A549 (cell line): ENCODE measurements around the gene SLFN11. TPM values are rescaled to one million over a fixed set of nuclear protein-coding genes. Genes with fewer than 3 reads are reported as not detected.

Experiments used
- ATAC-seq, 2 experiments: fragments of 200-7000 bp in 1 of 2; fragments of >200 bp in 1 of 2; cut with Nextera tagmentation in 1 of 2; cut with Tn5 transposase in 1 of 2; 3 replicates each; pipeline versions ENCODE4 v1.8.0 to v1.9.1; 2018 to 2020; ENCODE audit warnings: mild to moderate bottlenecking in 1 of 2, moderate library complexity in 1 of 2
- CTCF ChIA-PET: fragments of 300-600 bp; sonication (Branson Sonifier 250); formaldehyde crosslinking; extraction: SDS; loops from one replicate; lab custom pipeline; 2021; ENCODE audit warnings: antibody characterized with exemption, inconsistent platforms; lab: Yijun Ruan, JAX
- POLR2A ChIA-PET: fragments of 350-600 bp; formaldehyde crosslinking; extraction: SDS; loops from one replicate; lab custom pipeline; 2021; ENCODE audit warnings: antibody characterized with exemption, inconsistent platforms; lab: Yijun Ruan, JAX
- DNase-seq, 2 experiments: peaks; one replicate each; pipeline versions ENCODE4 v3.0.0 to v3.0.0-alpha.2; 2011 to 2016; ENCODE audit warnings: low read depth in 1 of 2, low spot score in 1 of 2
- FAIRE-seq: peaks from 2 replicates; lab custom pipeline; 2011; peaks lifted over from hg19 to GRCh38; lab: Jason Lieb, UNC
- H3K27ac ChIP-seq, 2 experiments: fragments of >200 bp; sonication (Bioruptor Twin); formaldehyde crosslinking; 3 replicates each; pipeline ENCODE4 v1.5.1; 2016 to 2017
- H3K4me1 ChIP-seq: fragments of >200 bp; sonication (Bioruptor Twin); formaldehyde crosslinking; 3 replicates; pipeline ENCODE4 v1.6.1; 2016
- H3K4me2 ChIP-seq: fragments of >200 bp; sonication (Bioruptor Twin); formaldehyde crosslinking; 3 replicates; pipeline ENCODE4 v1.6.1; 2016
- H3K4me3 ChIP-seq: fragments of >200 bp; sonication (Bioruptor Twin); formaldehyde crosslinking; 3 replicates; pipeline ENCODE4 v1.5.1; 2016
- H3K9me3 ChIP-seq: fragments of >200 bp; sonication (Bioruptor Twin); formaldehyde crosslinking; 3 replicates; pipeline ENCODE4 v1.6.1; 2016
- ATOH8 ChIP-seq: fragments of 250-450 bp; sonication (Bioruptor Pico); IDR thresholded peaks from 2 replicates; pipeline ENCODE4 v1.5.0; 2020; ENCODE audit warnings: low read depth, mild to moderate bottlenecking, moderate library complexity
- BHLHE40 ChIP-seq: IDR thresholded peaks from 2 replicates; pipeline ENCODE4 v1.6.1; 2012; ENCODE audit warnings: low read depth, low read length, inconsistent platforms
- CHD2 ChIP-seq: fragments of 150-350 bp; IDR thresholded peaks from 2 replicates; pipeline ENCODE4 v1.6.1; 2014; ENCODE audit warnings: low read length; ENCODE audit not compliant: partially characterized antibody
- CTCF ChIP-seq: fragments of >200 bp; sonication (Bioruptor Twin); formaldehyde crosslinking; IDR thresholded peaks from 3 replicates; pipeline ENCODE4 v1.5.1; 2016
- E2F6 ChIP-seq: IDR thresholded peaks from 2 replicates; pipeline ENCODE4 v1.6.1; 2012; ENCODE audit warnings: low read depth, borderline replicate concordance
- EHF ChIP-seq: fragments of 250-450 bp; sonication (Bioruptor Pico); IDR thresholded peaks from 2 replicates; pipeline ENCODE4 v1.5.0; 2020; ENCODE audit warnings: mild to moderate bottlenecking
- EHMT2 ChIP-seq: fragments of 200-600 bp; sonication (generic); IDR thresholded peaks from 2 replicates; pipeline ENCODE4 v1.6.1; 2016; ENCODE audit warnings: antibody characterized with exemption, low read depth, mild to moderate bottlenecking, moderate library complexity
- HOXA7 ChIP-seq: fragments of 250-450 bp; sonication (Bioruptor Pico); IDR thresholded peaks from 2 replicates; pipeline ENCODE4 v1.5.0; 2020; ENCODE audit warnings: mild to moderate bottlenecking, moderate library complexity
- KDM1A ChIP-seq: fragments of 200-600 bp; sonication (generic); IDR thresholded peaks from 2 replicates; pipeline ENCODE4 v1.6.1; 2016; ENCODE audit warnings: low read depth, mild to moderate bottlenecking
- MAZ ChIP-seq: fragments of 150-350 bp; IDR thresholded peaks from 2 replicates; pipeline ENCODE4 v1.6.1; 2014; ENCODE audit warnings: antibody characterized with exemption, low read depth, low read length, borderline replicate concordance
- MYC ChIP-seq: IDR thresholded peaks from 2 replicates; pipeline ENCODE4 v1.6.1; 2012; ENCODE audit warnings: mild to moderate bottlenecking, inconsistent platforms, low read length, improper control_type of control experiment, borderline replicate concordance
- NPAS2 ChIP-seq: fragments of 250-450 bp; sonication (Bioruptor Pico); IDR thresholded peaks from 2 replicates; pipeline ENCODE4 v1.8.0; 2022; ENCODE audit warnings: mild to moderate bottlenecking, moderate library complexity, borderline replicate concordance
- POLR2A ChIP-seq: IDR thresholded peaks from 2 replicates; pipeline ENCODE4 v1.6.1; 2012; ENCODE audit warnings: mild to moderate bottlenecking, low read length
- RAD21 ChIP-seq, 2 experiments: fragments of >200 bp in 1 of 2; sonication (Bioruptor Twin) in 1 of 2; formaldehyde crosslinking in 1 of 2; IDR thresholded peaks in 1 of 2; conservative IDR thresholded peaks in 1 of 2; 2 replicates in 1 of 2; 3 replicates in 1 of 2; pipeline ENCODE4 v1.6.1; 2012 to 2018; ENCODE audit warnings: inconsistent platforms in 1 of 2
- SREBF2 ChIP-seq: fragments of 450-650 bp; IDR thresholded peaks from 2 replicates; pipeline ENCODE4 v1.6.1; 2014; ENCODE audit warnings: mild to moderate bottlenecking, moderate library complexity
- WGBS: methylation state at CpG from one replicate; pipeline ENCODE4 v1.1.6; 2017; ENCODE audit errors: missing lambda C conversion rate; 5-methylcytosine and 5-hydroxymethylcytosine counted together
- polyA plus RNA-seq, 4 experiments: library from polyadenylated mRNA; depleted of rRNA in 3 of 4; stranded (reverse); fragments of >200 nt; fragmentation: RNase III in 1 of 4; extraction: RNeasy Plus Mini Kit Qiagen cat#74134 plus additional on column Dnase treatment in 1 of 4; gene quantifications; 2 replicates in 3 of 4; 3 replicates in 1 of 4; pipeline ENCODE4 v1.2.3, GENCODE V29; 2011 to 2017
- TF ChIP-seq, protein P1 (sequence below): IDR thresholded peaks from 2 replicates; pipeline ENCODE4 v1.6.1; 2012

Gene SLFN11
- polyA plus RNA-seq, 2 of the 4 experiments (the other 2 are of a cell fraction), result 8.2 to 27.2 TPM

GRCh38 chr17:35315971-35316370 lies 57.5 kb downstream of the SLFN11 start:
- peak; percentile 54 for FAIRE-seq
- no peak for TF ChIP-seq KDM1A
- no peak for TF ChIP-seq POLR2A
- TF ChIP-seq, protein P1, sequence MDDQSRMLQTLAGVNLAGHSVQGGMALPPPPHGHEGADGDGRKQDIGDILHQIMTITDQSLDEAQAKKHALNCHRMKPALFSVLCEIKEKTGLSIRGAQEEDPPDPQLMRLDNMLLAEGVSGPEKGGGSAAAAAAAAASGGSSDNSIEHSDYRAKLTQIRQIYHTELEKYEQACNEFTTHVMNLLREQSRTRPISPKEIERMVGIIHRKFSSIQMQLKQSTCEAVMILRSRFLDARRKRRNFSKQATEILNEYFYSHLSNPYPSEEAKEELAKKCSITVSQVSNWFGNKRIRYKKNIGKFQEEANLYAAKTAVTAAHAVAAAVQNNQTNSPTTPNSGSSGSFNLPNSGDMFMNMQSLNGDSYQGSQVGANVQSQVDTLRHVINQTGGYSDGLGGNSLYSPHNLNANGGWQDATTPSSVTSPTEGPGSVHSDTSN, result no peak
- no peak for TF ChIP-seq EHMT2
- no peak for TF ChIP-seq CHD2
- TF ChIP-seq BHLHE40, result no peak
- peaks cover 6% of the 10 kb centered on the region for H3K4me1 ChIP-seq
- no peak overlapping the region for H3K4me3 ChIP-seq
- POLR2A ChIA-PET, result no interaction called here
- no peak overlapping the region for H3K27ac ChIP-seq
- no peaks in the 10 kb centered on the region for H3K9me3 ChIP-seq
- no peak for ATAC-seq
- CTCF ChIA-PET, result interaction anchor here (0.6 to 11.7 kb wide), 5 partner anchors 9 to 219 kb away, joined by 3 to 291 read pairs (median 3); partner anchors contain the start of gene SLFN12L
- H3K4me2 ChIP-seq, result no peak overlapping the region
- DNase-seq, result no peak
- 87% methylated on average over 2 of the region's 2 CpGs for WGBS

DNA sequence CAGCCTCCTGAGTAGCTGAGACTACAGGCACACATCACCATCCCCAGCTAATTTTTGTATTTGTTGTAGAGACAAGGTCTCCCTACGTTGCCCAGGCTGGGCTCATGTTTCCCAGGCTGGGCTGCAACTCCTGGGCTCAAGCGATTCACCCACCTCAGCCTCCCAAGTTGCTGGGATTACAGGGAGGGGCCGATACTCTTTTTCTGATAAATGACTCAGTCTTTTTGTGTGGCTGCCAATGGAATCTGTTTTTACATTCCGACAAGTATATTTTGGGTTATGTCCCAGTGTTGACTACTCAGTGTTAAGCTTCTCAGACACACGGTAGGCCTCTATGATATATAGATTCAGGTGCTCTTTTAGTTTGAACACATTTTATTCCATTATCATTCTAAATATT lies 58.1 kb downstream of the SLFN11 start:
- ChIA-PET POLR2A (no interaction called here), CTCF (interaction anchor here (0.6 to 11.7 kb wide), 9 partner anchors 10 to 432 kb away, joined by 3 to 291 read pairs (median 3); partner anchors contain the start of gene SLFN12L)
- H3K4me3 ChIP-seq, result no peak overlapping the region
- ATAC-seq (no peak), DNase-seq (peak in 1 of 2 experiments; percentile 20), FAIRE-seq (no peak)
- 29% methylated on average over 5 of the region's 5 CpGs for WGBS
- H3K9me3 ChIP-seq, result no peaks in the 10 kb centered on the region
- H3K27ac ChIP-seq, result no peak overlapping the region
- TF ChIP-seq MYC, result no peak
- no peak for TF ChIP-seq EHF (CRISPR knock-in tag)
- TF ChIP-seq HOXA7 (CRISPR knock-in tag), result no peak
- no peak for TF ChIP-seq E2F6
- no peak for TF ChIP-seq SREBF2
- no peak for TF ChIP-seq RAD21 (conservative IDR thresholded peaks at IDR 0.05 in 1 of 2, IDR thresholded peaks at IDR 0.05 in 1 of 2)
- TF ChIP-seq CTCF, result no peak
- no peak for TF ChIP-seq MAZ
- no peak for TF ChIP-seq ATOH8
- TF ChIP-seq, protein P1, result no peak
- TF ChIP-seq NPAS2 (CRISPR knock-in tag), result no peak
- no peak overlapping the region for H3K4me2 ChIP-seq
- peaks cover 6% of the 10 kb centered on the region for H3K4me1 ChIP-seq
